Activated CD4-positive, CD25-positive, alpha-beta regulatory T cell treated with anti-CD3 and anti-CD28 coated beads, Interleukin-2, amount 50 U/mL, for 72 hours (primary cell): ENCODE results near the gene SCN9A.
"Not testable (repeated sequence)": the region's sequence is repeated elsewhere in the genome, so short reads cannot be mapped to it uniquely, and the experiment has no call there.

Experiments used
- DNase-seq: peaks from one replicate; pipeline ENCODE4 v3.0.0; 2021

Gene SCN9A

DNA sequence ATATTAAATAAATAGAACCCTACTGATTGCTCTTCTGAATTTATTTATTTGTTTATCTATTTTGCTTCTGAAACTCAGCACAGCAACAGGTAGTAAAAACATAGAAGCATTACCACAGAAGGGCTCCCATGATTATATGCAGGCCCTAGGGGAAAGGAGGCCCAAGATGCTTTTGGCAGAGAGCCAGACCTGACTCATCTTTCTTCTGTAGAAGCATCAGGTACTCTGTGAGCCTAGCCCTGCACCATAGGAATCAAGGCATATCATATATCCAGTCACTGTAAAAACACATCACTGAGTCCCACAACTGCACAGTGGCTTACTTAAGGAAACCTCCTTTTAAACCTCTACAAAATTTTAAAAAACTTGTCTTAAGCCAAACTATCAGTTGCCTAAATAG, 1.8 kb downstream of the SCN9A start:
- no peak for DNase-seq

DNA sequence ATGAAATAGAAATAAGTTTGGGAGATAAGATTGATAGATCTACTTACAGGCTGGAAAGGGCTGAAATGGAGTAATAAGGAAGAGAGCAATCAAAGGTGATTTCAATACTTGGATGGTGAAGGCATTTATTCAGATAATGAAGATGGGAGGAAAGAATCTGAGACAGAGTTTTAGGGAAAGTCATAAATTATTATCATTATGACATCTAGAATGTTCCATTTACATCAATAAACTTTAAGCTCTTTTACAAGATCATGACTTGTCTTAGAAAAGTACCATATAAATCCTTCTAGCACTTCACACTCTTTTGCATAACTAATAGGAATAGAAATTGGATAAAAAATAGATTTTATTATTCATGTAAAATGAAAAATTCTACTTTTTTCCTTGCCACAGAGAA, 2.2 kb downstream of the SCN9A start:
- DNase-seq: no peak

DNA sequence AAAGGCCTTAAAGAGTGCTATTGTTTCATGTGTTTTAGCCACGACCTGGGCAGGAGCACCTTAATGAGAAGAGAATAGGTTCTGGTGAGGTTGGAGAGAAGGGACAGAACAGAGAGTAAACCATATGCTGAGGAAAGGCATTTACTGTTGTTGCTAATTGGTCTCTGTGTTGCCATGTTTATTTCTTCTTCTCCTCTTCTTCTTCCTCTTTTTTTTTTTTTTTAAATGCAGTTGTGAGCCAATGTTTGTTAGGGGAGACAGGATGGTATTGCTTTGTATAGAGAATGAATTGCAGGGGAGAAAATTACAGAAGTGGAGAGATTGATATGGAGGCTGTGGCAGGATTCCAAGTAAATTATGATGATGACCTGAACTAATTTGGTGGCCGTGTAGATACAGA, 2.6 kb downstream of the SCN9A start:
- DNase-seq: no peak

DNA sequence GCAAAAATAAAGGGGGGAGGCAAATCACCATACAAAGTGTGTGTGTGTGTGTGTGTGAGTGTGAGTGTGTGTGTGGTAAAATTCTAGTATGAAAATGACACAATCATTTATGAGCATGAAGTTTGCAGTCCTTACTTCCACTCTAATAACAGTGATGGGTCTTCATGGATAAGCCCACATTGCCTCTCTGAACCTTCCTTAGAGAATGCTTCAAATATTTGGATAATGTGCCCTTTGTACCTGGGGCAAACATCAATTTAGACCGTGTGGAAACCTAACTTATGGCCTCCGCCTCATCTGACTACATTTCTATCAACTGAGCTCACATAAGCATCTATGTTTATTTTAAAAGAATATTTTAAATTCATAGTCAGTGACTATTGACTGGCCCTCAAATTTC, 3.7 kb downstream of the SCN9A start:
- no peak for DNase-seq

DNA sequence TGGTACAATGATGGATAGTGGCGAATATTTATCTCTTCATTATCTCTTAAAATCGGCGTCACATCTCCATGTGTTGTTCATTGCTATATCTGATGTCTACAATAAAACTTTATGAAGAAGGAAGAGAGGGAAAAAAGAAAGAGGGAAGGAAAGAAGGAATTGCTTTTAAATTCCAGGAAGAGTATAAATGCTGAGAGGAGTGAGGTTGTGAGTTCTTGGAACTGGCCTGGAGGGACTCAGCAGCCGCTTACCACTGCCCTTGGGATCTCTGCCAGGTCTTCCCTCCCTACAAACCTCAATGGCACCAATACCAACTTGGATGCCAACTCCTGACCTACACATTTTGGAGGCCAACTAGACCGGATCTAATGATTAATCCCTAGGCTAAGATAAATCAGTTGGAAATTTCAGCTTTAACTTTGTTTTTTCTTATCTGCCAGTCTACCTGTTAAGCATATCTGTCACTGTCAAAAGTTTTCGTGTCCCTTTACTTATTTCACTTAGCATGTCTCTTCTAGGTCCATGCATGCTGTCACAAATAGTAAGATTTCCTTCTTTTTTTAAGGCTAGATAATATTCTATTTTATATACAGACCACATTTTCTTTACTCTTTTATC, 9.8 kb downstream of the SCN9A start:
- DNase-seq: no peak

DNA sequence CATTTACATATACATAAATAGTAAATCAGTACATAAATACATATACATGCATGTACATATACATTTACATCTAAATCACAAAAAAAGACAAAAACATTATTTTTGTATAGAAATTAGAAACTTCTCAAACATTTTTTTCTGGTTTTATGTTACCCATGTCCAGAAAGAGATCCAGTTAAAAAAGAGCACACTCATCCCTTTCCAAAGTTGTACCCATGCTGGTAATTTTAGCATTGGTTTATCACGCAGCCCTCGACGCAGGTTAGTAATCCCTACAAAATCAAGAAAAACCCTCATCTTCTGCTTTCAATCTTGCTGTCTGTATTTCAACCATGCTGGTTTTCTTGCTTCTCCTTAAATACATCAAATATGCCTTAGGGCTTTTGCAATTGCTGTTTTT, 10.5 kb downstream of the SCN9A start:
- DNase-seq: no peak

DNA sequence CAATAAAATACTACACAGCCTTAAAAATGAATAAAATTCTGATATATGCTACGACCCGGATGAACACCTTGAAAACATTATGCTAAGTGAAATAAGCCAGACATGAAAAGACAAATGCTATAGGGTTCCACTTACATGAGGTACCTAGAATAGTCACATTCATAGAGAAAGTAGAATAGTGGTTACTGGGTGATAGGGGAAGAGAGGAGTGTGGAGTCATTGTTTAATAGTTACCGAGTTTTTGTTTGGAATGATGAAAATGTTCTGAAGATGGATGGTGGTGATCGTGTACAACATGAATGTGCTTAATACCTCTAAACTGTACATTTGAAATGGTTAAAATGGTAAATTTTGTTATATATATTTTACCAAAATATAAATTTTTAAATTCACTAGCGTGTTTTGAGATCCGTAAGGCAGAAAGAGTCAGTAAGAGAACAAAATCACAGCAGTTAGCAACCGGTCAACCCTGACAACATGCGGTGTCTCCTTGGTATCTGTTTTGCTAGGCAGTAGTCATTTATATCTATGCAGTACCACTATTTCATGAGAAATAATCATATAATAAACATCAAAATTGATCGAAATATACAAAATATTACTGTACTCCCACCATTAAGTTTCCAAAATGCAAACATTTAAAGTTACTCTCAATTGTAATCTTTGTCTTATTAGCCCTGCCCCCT, 11.1 kb downstream of the SCN9A start:
- no peak for DNase-seq

DNA sequence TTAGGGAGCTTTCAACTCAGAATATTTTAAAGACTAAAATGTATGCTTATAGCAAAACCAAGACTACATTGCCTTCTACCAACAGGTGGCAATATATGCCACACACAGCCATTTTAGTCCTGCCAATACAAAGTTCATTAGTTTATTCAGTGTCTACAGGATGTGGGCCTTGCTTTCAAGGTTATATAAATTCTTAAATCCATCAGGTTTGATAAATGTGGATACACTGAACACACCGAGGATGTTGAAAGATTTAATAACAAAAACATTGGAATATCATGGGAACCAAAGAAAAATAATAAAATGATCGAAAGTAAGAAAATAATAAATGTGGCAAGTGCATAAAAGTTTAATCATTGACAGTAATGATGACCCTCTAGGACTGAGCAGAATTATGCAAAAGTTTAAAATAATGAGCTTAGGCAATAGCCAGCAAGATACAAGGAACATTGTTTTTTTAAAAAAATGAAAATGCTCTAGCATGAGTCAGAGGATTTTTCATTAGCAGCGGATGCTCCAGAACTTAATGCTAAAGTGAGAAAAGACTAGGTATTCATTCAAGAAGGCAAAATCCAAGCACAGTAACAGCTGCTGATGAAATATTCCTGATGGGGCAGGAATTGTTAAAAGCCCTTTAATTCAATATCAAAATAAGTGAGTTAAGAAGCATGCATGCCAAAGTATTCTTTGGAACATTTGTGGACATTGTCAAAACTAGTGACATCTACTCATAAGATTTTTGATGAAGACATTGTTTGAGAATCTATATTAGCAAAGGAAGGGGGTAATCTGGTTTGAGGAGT, 14.2 kb downstream of the SCN9A start:
- no peak for DNase-seq

DNA sequence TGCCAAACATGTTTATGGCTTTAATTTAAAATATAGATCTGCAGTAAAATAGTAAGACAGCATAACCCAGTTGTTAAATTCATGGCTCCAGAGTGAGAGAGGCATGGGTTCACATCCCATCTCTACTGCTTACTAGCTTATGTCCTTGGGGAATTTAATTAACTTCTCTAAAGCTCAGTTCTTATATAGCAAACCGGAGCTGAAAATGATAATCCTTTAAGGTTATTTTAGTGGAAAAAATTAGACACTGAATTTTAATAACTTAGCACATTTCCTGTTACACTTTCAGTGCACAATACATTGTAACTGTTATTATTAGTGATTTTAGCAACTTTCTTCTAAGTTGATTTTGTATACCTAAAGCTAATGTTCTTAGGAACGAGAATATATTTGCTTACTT, 14.8 kb downstream of the SCN9A start:
- DNase-seq: no peak

DNA sequence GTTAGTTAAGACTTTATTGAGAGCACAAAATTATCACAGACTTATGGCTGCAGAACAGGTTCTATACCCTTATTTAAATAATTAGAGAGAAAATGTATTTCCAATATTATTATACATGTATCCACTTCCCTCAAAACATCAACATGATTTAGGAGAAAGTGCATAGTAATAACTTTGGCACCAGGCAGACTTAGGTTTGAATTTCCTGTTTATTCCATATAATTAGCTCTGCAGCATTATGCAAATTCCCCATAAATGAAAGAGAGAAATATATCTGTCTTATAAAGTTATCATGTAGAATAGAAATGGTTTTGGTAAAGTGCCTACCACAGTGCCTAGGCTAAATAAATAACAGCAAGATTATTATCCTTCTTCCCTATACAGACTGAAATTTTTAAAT, 15.3 kb downstream of the SCN9A start:
- no peak for DNase-seq

DNA sequence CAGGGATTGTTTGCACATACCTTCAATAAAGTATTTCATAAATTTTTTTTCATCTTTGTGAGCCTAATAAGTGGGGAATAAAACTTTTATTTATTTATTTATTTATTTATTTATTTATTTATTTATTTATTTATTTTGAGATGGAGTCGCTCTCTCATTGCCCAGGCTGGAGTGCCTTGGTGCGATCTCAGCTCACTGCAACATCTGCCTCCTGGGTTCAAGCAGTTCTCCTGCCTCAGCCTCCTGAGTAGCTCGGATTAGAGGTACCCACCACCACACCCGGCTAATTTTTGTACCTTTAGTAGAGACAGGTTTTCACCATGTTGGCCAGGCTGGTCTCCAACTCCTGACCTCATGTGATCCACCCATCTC, 17.8 kb downstream of the SCN9A start:
- DNase-seq: not testable (repeated sequence)

DNA sequence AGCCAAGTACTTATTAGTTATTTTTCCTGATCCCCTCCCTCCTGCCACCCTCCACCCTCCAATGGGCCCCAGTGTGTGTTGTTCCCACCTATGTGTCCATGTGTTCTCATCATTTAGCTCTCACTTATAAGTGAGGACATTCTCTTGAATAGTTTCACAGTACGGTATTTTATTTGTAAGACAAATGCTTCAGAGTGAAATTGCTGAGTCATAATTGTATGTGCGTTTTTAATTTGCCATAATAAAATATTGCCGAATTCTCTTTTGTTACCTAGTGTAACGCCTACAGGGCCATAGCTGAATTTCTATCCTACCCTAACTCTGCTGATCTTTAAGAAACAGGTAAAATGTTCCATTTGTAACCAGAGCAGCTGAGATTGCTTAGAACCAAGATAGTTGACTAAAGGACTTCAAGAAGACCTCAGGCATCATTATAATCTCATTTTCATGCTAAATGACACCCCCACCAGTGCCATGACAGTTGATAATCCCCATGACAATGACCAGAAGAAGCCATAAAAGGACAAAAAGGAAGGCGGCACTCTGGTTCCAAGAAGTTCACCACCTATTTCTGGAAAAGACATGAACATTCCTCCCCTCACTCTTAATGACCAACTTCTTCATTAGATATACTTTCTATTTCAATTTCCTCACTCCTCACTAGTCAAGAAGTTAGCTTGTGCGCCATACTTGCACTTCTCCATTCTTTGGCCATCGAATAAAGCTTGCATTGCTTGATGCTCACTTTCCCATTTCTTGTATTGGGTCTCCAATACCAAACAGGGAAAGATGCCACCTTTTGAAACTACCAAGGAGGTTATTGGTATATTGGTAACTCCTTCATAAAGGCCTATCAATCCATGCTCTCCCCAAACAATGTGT, 18.4 kb downstream of the SCN9A start:
- no peak for DNase-seq

DNA sequence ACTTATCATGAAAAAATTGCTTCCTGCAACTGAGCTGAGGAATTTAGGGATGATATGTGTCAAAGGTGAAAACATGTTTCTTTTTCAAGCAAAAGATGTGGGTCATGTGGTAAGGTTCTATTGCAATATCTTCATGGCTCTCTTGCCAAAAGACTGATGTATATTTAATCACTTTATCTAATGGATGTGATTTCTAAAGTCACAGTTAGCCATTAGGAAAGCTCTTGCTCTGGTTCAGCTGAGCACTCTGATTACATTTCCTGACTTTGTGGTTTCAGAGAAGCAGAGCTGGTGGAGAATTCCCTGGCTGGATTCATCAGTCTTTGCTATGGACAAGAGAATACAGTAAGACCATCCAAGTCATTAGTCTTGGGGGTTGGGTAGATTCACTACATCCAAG, 24.4 kb downstream of the SCN9A start:
- DNase-seq: no peak

DNA sequence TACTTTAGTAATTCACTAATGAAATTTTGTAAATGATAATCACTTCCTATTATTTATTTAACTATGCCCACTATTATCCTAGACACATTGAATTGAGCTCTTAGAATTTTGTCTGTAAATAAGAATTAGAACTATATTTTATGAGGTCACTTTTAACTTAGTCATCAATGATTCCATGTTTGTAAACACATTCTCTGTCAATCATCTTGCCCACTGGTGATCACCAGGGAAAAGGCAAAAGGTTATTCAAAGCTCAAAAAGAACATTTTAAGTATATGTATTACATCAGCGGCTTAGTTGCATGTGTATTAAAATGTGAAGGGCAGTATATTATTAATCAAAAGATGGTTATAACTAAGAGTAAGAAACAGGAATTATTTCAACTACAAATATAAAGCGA, 25.2 kb downstream of the SCN9A start:
- no peak for DNase-seq

DNA sequence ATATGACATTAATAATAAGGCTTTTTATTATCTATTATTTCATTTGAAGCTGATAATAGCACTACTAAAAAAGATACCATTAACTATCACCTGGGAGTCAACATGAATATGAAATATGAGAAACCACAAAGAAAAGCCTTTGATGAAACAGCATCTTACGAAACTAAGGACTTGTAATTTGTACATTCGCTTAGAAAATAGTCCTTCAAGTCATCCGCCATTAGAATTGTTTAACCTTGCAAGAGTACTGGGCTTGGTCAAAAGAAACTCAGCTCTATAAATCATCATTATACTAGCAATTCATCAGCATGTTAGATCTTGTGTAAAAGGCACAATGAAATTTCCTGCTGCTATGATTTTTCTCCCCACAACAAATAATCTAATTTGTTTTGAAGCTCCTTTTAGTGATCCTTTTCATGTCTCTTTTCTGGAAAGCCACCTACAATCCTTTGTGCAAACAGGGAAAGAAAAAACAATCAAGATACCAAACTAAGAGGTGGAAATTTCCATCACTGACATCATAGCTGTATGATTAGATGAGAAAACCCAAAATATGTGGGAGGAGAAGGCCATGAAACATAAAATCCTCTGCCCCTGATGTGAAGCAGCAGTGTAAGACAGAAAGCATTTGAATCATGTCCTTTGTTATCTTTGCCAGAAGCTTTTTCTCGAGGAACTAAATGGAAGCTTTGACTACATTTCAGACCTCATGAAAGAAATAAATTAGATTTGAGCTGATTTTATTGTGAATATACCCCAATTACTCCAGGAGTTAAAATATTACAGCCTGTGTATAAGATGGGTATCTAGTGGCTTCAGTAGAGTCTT, 31.2 kb downstream of the SCN9A start:
- no peak for DNase-seq

DNA sequence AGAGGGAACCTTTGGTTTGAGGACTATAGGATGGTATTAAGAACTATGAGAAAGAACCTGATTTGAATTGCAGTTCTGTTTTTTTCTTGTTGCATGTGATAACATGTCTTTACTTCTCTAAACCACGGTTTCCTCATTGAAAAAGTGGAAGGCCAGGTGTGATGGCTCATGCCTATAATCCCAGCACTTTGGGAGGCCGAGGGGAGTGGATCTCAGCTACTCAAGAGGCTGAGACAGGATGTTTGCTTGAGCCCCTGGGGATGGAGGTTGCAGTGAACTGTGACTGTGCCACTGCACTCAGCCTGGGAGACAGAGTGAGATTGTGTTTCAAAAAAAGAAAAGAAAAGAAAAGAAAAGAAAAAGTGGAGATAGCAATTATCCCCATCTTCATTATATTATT, 32.3 kb downstream of the SCN9A start:
- no peak for DNase-seq

DNA sequence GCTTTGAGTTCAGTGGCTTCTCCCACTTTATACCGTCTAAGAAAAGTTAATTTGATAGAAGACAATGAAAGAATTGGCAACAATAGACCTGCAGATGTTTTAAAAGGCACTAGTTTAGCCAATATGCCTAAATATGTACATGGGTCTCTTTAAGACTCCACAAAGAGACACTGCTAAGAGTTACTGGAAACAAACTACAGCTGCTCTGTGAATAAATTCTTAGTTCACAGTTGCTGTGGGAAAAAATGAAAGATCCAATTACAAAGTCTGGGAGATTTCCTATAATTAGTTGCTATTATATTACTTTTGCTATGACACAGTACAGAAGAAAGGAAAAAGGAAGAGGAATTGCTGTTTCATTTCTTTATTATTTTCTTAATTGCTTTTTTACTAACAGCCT, 34.3 kb downstream of the SCN9A start:
- no peak for DNase-seq

DNA sequence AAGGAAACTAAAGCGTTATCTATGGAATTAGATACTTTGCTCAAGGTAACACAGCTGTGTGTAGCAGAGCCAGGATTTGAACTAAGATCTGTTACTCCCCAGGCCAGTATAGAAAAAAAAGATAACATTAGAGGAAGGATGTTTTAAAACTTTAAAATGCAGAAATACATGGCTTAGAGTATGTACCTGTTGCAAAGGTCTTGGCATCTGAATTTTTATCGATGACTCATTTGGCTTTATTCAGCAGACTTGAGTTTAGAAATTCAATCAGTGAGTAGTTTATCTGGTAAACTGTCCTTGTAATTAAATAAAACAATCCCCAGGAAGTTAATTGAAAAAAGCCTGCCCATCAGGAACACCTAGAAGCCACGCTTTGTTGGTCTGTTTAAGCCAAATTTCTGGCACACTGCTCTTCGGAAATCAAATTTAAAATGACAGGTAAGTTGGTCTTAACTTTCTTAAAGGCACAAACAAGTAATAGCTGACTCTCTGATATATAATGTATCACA, 36.9 kb downstream of the SCN9A start:
- no peak for DNase-seq

DNA sequence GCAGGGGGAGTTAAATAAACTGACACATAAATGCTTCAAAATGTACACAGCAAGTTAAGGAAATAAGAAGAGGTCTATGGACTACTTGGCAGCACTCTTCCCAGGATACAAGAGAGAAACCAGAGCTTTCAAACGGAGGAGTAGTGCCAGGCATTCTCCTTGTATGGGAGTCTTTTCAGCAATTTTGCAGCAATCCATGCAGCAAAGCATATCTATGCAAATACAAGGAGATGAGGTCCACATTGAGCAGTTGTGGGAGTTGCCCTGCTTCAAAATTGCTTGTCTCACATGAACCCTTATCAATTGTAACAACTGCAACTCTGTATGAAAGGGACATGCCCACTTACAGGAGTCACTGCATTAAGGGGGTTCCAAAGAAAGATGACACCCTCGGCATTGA, 37.8 kb downstream of the SCN9A start:
- DNase-seq: no peak

DNA sequence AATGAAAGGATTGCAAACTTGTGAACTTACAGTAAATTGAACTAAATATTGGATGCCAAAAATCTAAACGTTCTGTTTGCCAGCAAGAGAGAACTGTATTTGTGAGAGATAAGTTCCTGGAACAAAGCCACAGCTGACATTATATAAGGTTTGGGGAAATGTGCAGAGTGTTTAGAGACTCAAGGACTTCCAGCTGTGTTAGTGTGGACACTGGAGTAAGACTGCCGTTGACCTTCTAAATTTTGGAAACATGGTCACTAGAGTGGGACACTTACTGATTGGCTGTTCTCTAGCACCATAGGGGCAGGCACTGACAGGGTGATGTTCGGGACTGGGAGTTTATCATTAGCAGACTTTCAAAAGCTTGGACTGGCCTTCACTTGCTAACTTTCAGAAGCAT, 40.5 kb downstream of the SCN9A start:
- no peak for DNase-seq

DNA sequence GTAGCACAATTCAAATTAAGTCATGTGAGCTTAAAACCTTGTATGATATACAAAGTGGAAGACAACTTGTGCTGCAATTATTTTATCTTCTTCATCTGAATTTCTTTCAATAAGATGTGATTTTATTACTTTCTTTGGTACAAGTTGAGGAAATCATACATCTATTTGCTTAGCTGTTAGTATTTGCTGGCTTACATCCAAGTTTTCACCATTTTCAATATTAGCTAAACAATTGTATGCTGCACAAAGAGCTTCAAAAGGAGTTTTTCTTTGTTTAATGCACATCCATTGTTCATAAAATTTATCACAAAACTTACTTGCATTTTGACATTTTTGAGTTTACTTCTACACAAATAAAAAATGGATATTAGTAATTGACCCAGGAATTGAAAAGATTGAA, 40.9 kb downstream of the SCN9A start:
- DNase-seq: no peak

DNA sequence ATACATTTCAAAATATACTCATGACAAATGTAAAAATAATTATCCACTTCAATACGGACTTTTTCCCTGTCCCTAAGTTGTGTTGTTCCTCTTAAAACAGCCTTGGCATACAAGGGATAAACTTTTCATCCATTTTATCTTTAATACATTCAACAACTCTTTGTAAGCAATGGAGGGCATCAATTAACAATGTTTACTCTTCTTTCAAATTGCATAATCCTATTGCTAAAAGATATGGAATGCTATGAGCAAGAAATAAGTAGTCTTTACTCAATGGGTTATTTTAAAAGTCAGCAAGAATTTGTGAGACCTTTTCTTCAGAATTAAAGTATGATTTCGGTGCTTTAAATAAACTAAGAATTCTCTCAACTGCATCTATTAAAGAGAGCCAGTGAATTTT, 41.9 kb downstream of the SCN9A start:
- no peak for DNase-seq
